DOHH2 (cell line): ENCODE measurements around the gene GRIN2A.

Experiments used
- H3F3A ChIP-seq: fragments of 200-600 bp; sonication (generic), shearing (Covaris generic); 2 replicates; pipeline ENCODE4 v1.6.0; 2016; ENCODE audit warnings: antibody characterized with exemption, mild to moderate bottlenecking; ENCODE audit not compliant: control insufficient read depth, insufficient read depth
- H3K27ac ChIP-seq: fragments of 200-600 bp; sonication (generic); 2 replicates; pipeline ENCODE4 v1.5.1; 2014; ENCODE audit warnings: low read depth, mild to moderate bottlenecking, low read length, moderate library complexity
- H3K27me3 ChIP-seq: fragments of 200-600 bp; sonication (generic); 2 replicates; pipeline ENCODE4 v1.6.1; 2014; ENCODE audit warnings: mild to moderate bottlenecking, low read length, mixed read lengths; ENCODE audit not compliant: control insufficient read depth
- H3K36me3 ChIP-seq: fragments of 200-600 bp; sonication (generic); 2 replicates; pipeline ENCODE4 v1.6.1; 2014; ENCODE audit warnings: mild to moderate bottlenecking, low read length, moderate library complexity, mixed read lengths; ENCODE audit not compliant: control insufficient read depth
- H3K4me1 ChIP-seq: fragments of 200-600 bp; sonication (generic); 2 replicates; pipeline ENCODE4 v1.6.1; 2014; ENCODE audit warnings: mild to moderate bottlenecking, low read length, mixed read lengths; ENCODE audit not compliant: control insufficient read depth
- H3K4me2 ChIP-seq: fragments of 200-600 bp; sonication (generic); 2 replicates; pipeline ENCODE4 v1.6.0; 2014; ENCODE audit warnings: mild to moderate bottlenecking, low read length, moderate library complexity
- H3K4me3 ChIP-seq: fragments of 200-600 bp; sonication (generic); 2 replicates; pipeline ENCODE4 v1.5.1; 2014; ENCODE audit warnings: mild to moderate bottlenecking, low read length, mixed read lengths
- H3K79me2 ChIP-seq: fragments of 200-600 bp; sonication (generic); 2 replicates; pipeline ENCODE4 v1.6.1; 2014; ENCODE audit warnings: mild to moderate bottlenecking, low read length, mixed read lengths; ENCODE audit not compliant: control insufficient read depth
- H3K9me2 ChIP-seq: fragments of 200-600 bp; sonication (generic); replicated peaks from 2 replicates; pipeline ENCODE4 v1.6.1; 2014; ENCODE audit warnings: mild to moderate bottlenecking, low read length, mixed read lengths; ENCODE audit not compliant: control insufficient read depth
- H3K9me3 ChIP-seq: fragments of 200-600 bp; sonication (generic); 2 replicates; pipeline ENCODE4 v1.6.1; 2014; ENCODE audit warnings: antibody characterized with exemption, low read length, mixed read lengths; ENCODE audit not compliant: control insufficient read depth, insufficient read depth
- H4K20me1 ChIP-seq: fragments of 200-600 bp; sonication (generic); 2 replicates; pipeline ENCODE4 v1.6.0; 2014; ENCODE audit warnings: low read depth, mild to moderate bottlenecking, antibody characterized with exemption, low read length, moderate library complexity; ENCODE audit not compliant: control insufficient read depth, insufficient read depth
- EZH2phosphoT487 ChIP-seq: fragments of 200-600 bp; sonication (generic); IDR thresholded peaks from 2 replicates; pipeline ENCODE4 v1.6.1; 2017; ENCODE audit warnings: borderline replicate concordance, mild to moderate bottlenecking, antibody characterized with exemption, low read length, moderate library complexity, mixed read lengths
- TF ChIP-seq, protein P1 (sequence below): fragments of 200-600 bp; sonication (generic); IDR thresholded peaks from one replicate; pipeline ENCODE4 v1.5.1; 2014; ENCODE audit warnings: antibody characterized with exemption, mild to moderate bottlenecking, low read depth, low read length; ENCODE audit not compliant: poor library complexity, severe bottlenecking

Gene GRIN2A

DNA sequence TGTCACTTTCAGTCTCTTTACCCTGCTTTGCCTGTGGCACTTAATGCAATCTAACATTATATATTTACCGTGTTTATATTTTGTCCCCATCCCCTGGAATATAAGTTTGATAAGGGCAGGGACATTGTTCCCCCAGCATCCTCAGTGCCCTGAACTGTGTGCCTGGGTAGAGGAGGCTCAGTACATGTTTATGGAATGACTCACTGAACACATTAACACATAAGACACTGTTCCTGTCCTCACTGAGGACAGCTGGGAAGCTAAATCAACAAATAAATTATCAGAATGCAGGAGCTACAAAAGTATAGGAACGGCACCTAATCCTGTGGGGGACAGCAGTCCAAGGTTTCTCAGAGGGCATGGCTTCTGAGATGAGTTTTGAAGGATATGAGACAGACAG, 27.8 kb downstream of the GRIN2A start:
- TF ChIP-seq EZH2phosphoT487, result no peak
- TF ChIP-seq, protein P1, sequence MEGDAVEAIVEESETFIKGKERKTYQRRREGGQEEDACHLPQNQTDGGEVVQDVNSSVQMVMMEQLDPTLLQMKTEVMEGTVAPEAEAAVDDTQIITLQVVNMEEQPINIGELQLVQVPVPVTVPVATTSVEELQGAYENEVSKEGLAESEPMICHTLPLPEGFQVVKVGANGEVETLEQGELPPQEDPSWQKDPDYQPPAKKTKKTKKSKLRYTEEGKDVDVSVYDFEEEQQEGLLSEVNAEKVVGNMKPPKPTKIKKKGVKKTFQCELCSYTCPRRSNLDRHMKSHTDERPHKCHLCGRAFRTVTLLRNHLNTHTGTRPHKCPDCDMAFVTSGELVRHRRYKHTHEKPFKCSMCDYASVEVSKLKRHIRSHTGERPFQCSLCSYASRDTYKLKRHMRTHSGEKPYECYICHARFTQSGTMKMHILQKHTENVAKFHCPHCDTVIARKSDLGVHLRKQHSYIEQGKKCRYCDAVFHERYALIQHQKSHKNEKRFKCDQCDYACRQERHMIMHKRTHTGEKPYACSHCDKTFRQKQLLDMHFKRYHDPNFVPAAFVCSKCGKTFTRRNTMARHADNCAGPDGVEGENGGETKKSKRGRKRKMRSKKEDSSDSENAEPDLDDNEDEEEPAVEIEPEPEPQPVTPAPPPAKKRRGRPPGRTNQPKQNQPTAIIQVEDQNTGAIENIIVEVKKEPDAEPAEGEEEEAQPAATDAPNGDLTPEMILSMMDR, result no peak
- Histone ChIP-seq H4K20me1 (no peaks in the 10 kb centered on the region), H3K9me3 (no peaks in the 10 kb centered on the region), H3K4me2 (no peak overlapping the region), H3K27ac (no peak overlapping the region), H3K4me1 (no peaks in the 10 kb centered on the region), H3K9me2 (no peaks in the 10 kb centered on the region), H3K27me3 (peaks cover 3% of the 10 kb centered on the region; the same call in 1 of the 2 replicates), H3F3A (no peaks in the 10 kb centered on the region), H3K36me3 (no peaks in the 10 kb centered on the region), H3K79me2 (no peaks in the 10 kb centered on the region), H3K4me3 (no peak overlapping the region)

DNA sequence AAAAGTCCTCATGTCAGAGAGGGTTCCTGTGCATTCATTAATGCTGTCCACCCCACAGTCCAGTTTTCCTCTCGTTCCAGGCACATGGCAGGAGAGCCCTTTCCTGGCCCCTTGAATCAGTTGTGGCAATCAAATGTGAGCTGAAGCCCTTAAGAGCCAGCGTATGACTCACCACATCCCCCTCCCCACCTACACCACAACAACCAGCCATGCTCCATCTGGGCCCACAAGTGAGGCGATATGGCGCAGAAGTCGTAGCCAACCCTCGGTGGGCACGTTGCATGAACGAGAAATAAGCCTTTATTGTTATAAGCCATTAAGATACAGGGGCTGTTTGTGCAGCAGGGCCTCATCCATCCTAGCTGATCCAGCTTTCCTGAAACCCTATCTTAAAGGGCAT, 28.2 kb downstream of the GRIN2A start:
- peaks cover 3% of the 10 kb centered on the region; the same call in 1 of the 2 replicates for H3K27me3 ChIP-seq
- H3K4me2 ChIP-seq, result no peak overlapping the region
- H3K36me3 ChIP-seq, result no peaks in the 10 kb centered on the region
- H3K9me2 ChIP-seq, result no peaks in the 10 kb centered on the region
- H3K4me1 ChIP-seq, result no peaks in the 10 kb centered on the region
- H3K4me3 ChIP-seq, result no peak overlapping the region
- TF ChIP-seq, protein P1, result no peak
- H4K20me1 ChIP-seq, result no peaks in the 10 kb centered on the region
- no peak overlapping the region for H3K27ac ChIP-seq
- H3K79me2 ChIP-seq, result no peaks in the 10 kb centered on the region
- no peaks in the 10 kb centered on the region for H3F3A ChIP-seq
- no peaks in the 10 kb centered on the region for H3K9me3 ChIP-seq

DNA sequence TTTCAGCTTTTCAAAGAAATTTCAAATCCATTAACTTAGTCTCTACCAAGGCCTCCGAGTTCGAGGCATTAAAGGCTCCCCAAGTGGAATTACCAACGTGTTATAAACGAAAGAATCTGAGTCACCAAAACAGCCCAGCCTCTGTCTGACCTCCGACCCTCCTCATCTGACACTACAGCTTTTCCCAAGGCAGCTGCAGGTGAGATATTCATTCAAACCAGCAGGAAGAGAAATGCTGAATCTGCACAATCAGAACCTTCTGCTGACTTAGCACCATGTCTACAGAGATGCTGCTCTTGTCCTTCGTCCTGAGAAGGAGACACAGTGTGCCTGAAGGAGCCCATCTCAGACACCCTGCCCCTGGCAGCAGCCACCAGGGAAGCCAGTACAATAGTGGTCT, 30.5 kb downstream of the GRIN2A start:
- no peak for TF ChIP-seq EZH2phosphoT487
- TF ChIP-seq, protein P1, result no peak
- Histone ChIP-seq H3K27me3 (peaks cover 3% of the 10 kb centered on the region; the same call in 1 of the 2 replicates), H3K79me2 (no peaks in the 10 kb centered on the region), H3K36me3 (no peaks in the 10 kb centered on the region), H3K9me3 (no peaks in the 10 kb centered on the region), H3K4me3 (no peak overlapping the region), H3K9me2 (no peaks in the 10 kb centered on the region), H3K4me1 (no peaks in the 10 kb centered on the region), H3K4me2 (no peak overlapping the region), H3K27ac (no peak overlapping the region), H4K20me1 (no peaks in the 10 kb centered on the region), H3F3A (no peaks in the 10 kb centered on the region)

DNA sequence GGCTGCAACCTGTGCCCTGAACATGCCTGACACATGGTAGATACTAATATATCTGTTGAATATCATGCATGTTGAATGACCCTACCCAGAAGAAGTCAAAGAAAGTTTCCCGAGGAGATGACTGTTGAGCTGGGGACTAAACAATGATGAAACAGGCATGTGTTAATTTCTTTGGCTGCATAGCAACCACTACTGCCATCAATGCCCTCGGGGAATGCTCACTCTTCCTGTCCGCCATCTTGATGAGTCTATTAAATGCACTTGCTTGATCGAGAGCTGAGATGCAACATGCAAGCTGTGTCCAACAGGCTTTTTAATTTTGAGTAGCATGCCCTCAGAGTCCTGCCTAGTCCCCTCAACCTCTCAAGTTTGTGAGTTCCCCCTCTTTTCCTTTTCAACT, 31.3 kb downstream of the GRIN2A start:
- no peak overlapping the region for H3K4me2 ChIP-seq
- H3K27ac ChIP-seq, result no peak overlapping the region
- H4K20me1 ChIP-seq, result no peaks in the 10 kb centered on the region
- no peaks in the 10 kb centered on the region for H3F3A ChIP-seq
- peaks cover 3% of the 10 kb centered on the region; the same call in 1 of the 2 replicates for H3K27me3 ChIP-seq
- H3K4me1 ChIP-seq, result no peaks in the 10 kb centered on the region
- H3K4me3 ChIP-seq, result no peak overlapping the region
- no peaks in the 10 kb centered on the region for H3K36me3 ChIP-seq
- no peaks in the 10 kb centered on the region for H3K9me3 ChIP-seq
- no peaks in the 10 kb centered on the region for H3K9me2 ChIP-seq
- TF ChIP-seq, protein P1, result no peak
- no peak for TF ChIP-seq EZH2phosphoT487
- no peaks in the 10 kb centered on the region for H3K79me2 ChIP-seq
